ENCODE data around the gene ADAMTS20. TPM values are rescaled to one million over a fixed set of nuclear protein-coding genes. Genes with fewer than 3 reads are reported as not detected.

ADAMTS20 gene
- total and polyA plus RNA-seq, 2 donors (not counting 1 experiment from before 2014, with no cell fraction given) = not detected

GRCh38 chr12:43381879-43382278, 170.1 kb downstream of the ADAMTS20 start:
- H3K4me1 ChIP-seq (ENCODE audit: control insufficient read depth, extremely low read depth, insufficient read depth, low read length) = no peaks in the 10 kb centered on the region
- H4K20me1 ChIP-seq (ENCODE audit: control insufficient read depth, extremely low read depth, insufficient read depth, low read length) = no peaks in the 10 kb centered on the region
- no peak overlapping the region for H2AFZ ChIP-seq (ENCODE audit: low read length)
- H3K36me3 ChIP-seq (ENCODE audit: control insufficient read depth, insufficient read depth, low read length) = no peaks in the 10 kb centered on the region
- H3K4me3 ChIP-seq (replicated peaks in 1 of 4; ENCODE audit: control extremely low read depth in 1 of 4, insufficient read depth in 1 of 4, low read depth in 3 of 4, low read length in 4 of 4) = no peak overlapping the region
- no peak for TF ChIP-seq CTCF (conservative IDR thresholded peaks at IDR 0.05 in 1 of 2, IDR thresholded peaks at IDR 0.05 in 1 of 2; ENCODE audit: low read depth in 1 of 2, low read length in 2 of 2)
- no peak for TF ChIP-seq EZH2 (IDR thresholded peaks at IDR 0.05; ENCODE audit: low read length, missing control alignments)
- no peaks in the 10 kb centered on the region for H3K9me3 ChIP-seq (ENCODE audit: control insufficient read depth, insufficient read depth, low read depth, low read length)
- no peak overlapping the region for H3K9ac ChIP-seq (ENCODE audit: insufficient read depth, low read length)
- H3K27ac ChIP-seq (ENCODE audit: insufficient read depth, low read length) = no peak overlapping the region
- DNase-seq (ENCODE audit: low read depth in 2 of 2) = no peak
- no peaks in the 10 kb centered on the region for H3K79me2 ChIP-seq (ENCODE audit: control insufficient read depth, insufficient read depth, low read length)
- no peaks in the 10 kb centered on the region for H3K27me3 ChIP-seq (ENCODE audit: control insufficient read depth, insufficient read depth, low read length)
- no peak overlapping the region for H3K4me2 ChIP-seq (ENCODE audit: extremely low read depth, insufficient read depth, low read length)

- no peaks in the 10 kb centered on the region for H3K27me3 ChIP-seq (ENCODE audit: control insufficient read depth, insufficient read depth, low read length)
- H3K27ac ChIP-seq (ENCODE audit: insufficient read depth, low read length) = no peak overlapping the region
- H3K4me2 ChIP-seq (ENCODE audit: extremely low read depth, insufficient read depth, low read length) = no peak overlapping the region
- no peak for TF ChIP-seq EZH2 (IDR thresholded peaks at IDR 0.05; ENCODE audit: low read length, missing control alignments)
- no peak for TF ChIP-seq CTCF (conservative IDR thresholded peaks at IDR 0.05 in 1 of 2, IDR thresholded peaks at IDR 0.05 in 1 of 2; ENCODE audit: low read depth in 1 of 2, low read length in 2 of 2)
- H3K9ac ChIP-seq (ENCODE audit: insufficient read depth, low read length) = no peak overlapping the region
- no peaks in the 10 kb centered on the region for H3K4me1 ChIP-seq (ENCODE audit: control insufficient read depth, extremely low read depth, insufficient read depth, low read length)
- no peaks in the 10 kb centered on the region for H4K20me1 ChIP-seq (ENCODE audit: control insufficient read depth, extremely low read depth, insufficient read depth, low read length)
- H3K36me3 ChIP-seq (ENCODE audit: control insufficient read depth, insufficient read depth, low read length) = no peaks in the 10 kb centered on the region
- H2AFZ ChIP-seq (ENCODE audit: low read length) = no peak overlapping the region
- H3K79me2 ChIP-seq (ENCODE audit: control insufficient read depth, insufficient read depth, low read length) = no peaks in the 10 kb centered on the region
- no peak for DNase-seq (ENCODE audit: low read depth in 2 of 2)
- no peaks in the 10 kb centered on the region for H3K9me3 ChIP-seq (ENCODE audit: control insufficient read depth, insufficient read depth, low read depth, low read length)
- no peak overlapping the region for H3K4me3 ChIP-seq (replicated peaks in 1 of 4; ENCODE audit: control extremely low read depth in 1 of 4, insufficient read depth in 1 of 4, low read depth in 3 of 4, low read length in 4 of 4)
Measured at GRCh38 chr12:43378448-43378847, 173.6 kb downstream of the ADAMTS20 start.

GRCh38 chr12:43370263-43370662, 181.7 kb downstream of the ADAMTS20 start:
- peak; percentile 65 to 69 for DNase-seq (ENCODE audit: low read depth in 2 of 2)
- H3K27me3 ChIP-seq (ENCODE audit: control insufficient read depth, insufficient read depth, low read length) = no peaks in the 10 kb centered on the region
- H3K27ac ChIP-seq (ENCODE audit: insufficient read depth, low read length) = no peak overlapping the region
- H3K79me2 ChIP-seq (ENCODE audit: control insufficient read depth, insufficient read depth, low read length) = no peaks in the 10 kb centered on the region
- H3K4me3 ChIP-seq (replicated peaks in 1 of 4; ENCODE audit: control extremely low read depth in 1 of 4, insufficient read depth in 1 of 4, low read depth in 3 of 4, low read length in 4 of 4) = no peak overlapping the region
- H2AFZ ChIP-seq (ENCODE audit: low read length) = no peak overlapping the region
- TF ChIP-seq EZH2 (IDR thresholded peaks at IDR 0.05; ENCODE audit: low read length, missing control alignments) (no peak), CTCF (conservative IDR thresholded peaks at IDR 0.05 in 1 of 2, IDR thresholded peaks at IDR 0.05 in 1 of 2; ENCODE audit: low read depth in 1 of 2, low read length in 2 of 2) (no peak)
- H3K9me3 ChIP-seq (ENCODE audit: control insufficient read depth, insufficient read depth, low read depth, low read length) = no peaks in the 10 kb centered on the region
- no peak overlapping the region for H3K9ac ChIP-seq (ENCODE audit: insufficient read depth, low read length)
- H3K36me3 ChIP-seq (ENCODE audit: control insufficient read depth, insufficient read depth, low read length) = no peaks in the 10 kb centered on the region
- H3K4me2 ChIP-seq (ENCODE audit: extremely low read depth, insufficient read depth, low read length) = no peak overlapping the region
- no peaks in the 10 kb centered on the region for H3K4me1 ChIP-seq (ENCODE audit: control insufficient read depth, extremely low read depth, insufficient read depth, low read length)
- no peaks in the 10 kb centered on the region for H4K20me1 ChIP-seq (ENCODE audit: control insufficient read depth, extremely low read depth, insufficient read depth, low read length)

All from fibroblast of lung (primary cell).